ENCODE data around the gene SNRNP35.
"Not testable (repeated sequence)": the region's sequence is repeated elsewhere in the genome, so short reads cannot be mapped to it uniquely, and the experiment has no call there.

SNRNP35 gene

GRCh38 chr12:123431951-123432817 is 25.8 kb upstream of the SNRNP35 start:
- H2AFZ ChIP-seq (ENCODE audit: insufficient read depth, low read length, poor library complexity); H3K4me3 ChIP-seq (ENCODE audit: low read depth, low read length); H3K79me1 ChIP-seq (ENCODE audit: low read length); H3K14ac ChIP-seq (ENCODE audit: low read length); H3K9ac ChIP-seq (ENCODE audit: low read length); H2AK5ac ChIP-seq (ENCODE audit: low read length); H4K8ac ChIP-seq (ENCODE audit: low read depth, low read length); H3K4me1 ChIP-seq (ENCODE audit: control insufficient read depth in 1 of 2, insufficient read depth in 2 of 2, low read length in 2 of 2); H3K36me3 ChIP-seq (ENCODE audit: control insufficient read depth in 1 of 2, insufficient read depth in 2 of 2, low read length in 2 of 2); H3K27me3 ChIP-seq (ENCODE audit: insufficient read depth, low read length); H3K79me2 ChIP-seq (ENCODE audit: control insufficient read depth, insufficient read depth, low read length, poor library complexity); H3K23ac ChIP-seq (ENCODE audit: low read length); H3K27ac ChIP-seq (ENCODE audit: low read depth, low read length); H3K9me3 ChIP-seq (ENCODE audit: insufficient read depth, low read depth, low read length); H2BK120ac ChIP-seq (ENCODE audit: insufficient read depth, low read length, poor library complexity); H3K4ac ChIP-seq (ENCODE audit: low read depth, low read length); H3K4me2 ChIP-seq (ENCODE audit: low read length); H2BK5ac ChIP-seq (ENCODE audit: low read depth, low read length, poor library complexity); H2BK12ac ChIP-seq (ENCODE audit: low read length); H4K91ac ChIP-seq (ENCODE audit: low read depth, low read length); H3K18ac ChIP-seq (ENCODE audit: low read length): not testable (repeated sequence)
- WGBS (ENCODE audit: extremely low coverage, insufficient coverage, insufficient read length), result no CpG with 5 or more reads among the region's 15 CpGs
- H4K12ac ChIP-seq (ENCODE audit: low read depth, low read length), result peak overlapping the region; percentile 36
- peak; percentile 18 to 42 for DNase-seq

GRCh38 chr12:123433615-123434014 is 24.3 kb upstream of the SNRNP35 start:
- H4K8ac ChIP-seq (ENCODE audit: low read depth, low read length), result no peak overlapping the region
- H3K36me3 ChIP-seq (ENCODE audit: control insufficient read depth in 1 of 2, insufficient read depth in 2 of 2, low read length in 2 of 2), result peaks cover under 1 to 1% of the 10 kb centered on the region in 2 experiments
- H3K4me2 ChIP-seq (ENCODE audit: low read length), result no peak overlapping the region
- no peak overlapping the region for H3K4ac ChIP-seq (ENCODE audit: low read depth, low read length)
- no peak for DNase-seq
- no peak overlapping the region for H2AFZ ChIP-seq (ENCODE audit: insufficient read depth, low read length, poor library complexity)
- no peaks in the 10 kb centered on the region for H3K79me2 ChIP-seq (ENCODE audit: control insufficient read depth, insufficient read depth, low read length, poor library complexity)
- no peak overlapping the region for H3K14ac ChIP-seq (ENCODE audit: low read length)
- H4K91ac ChIP-seq (ENCODE audit: low read depth, low read length), result no peak overlapping the region
- no peaks in the 10 kb centered on the region for H3K27me3 ChIP-seq (ENCODE audit: insufficient read depth, low read length)
- H3K4me3 ChIP-seq (ENCODE audit: low read depth, low read length), result no peak overlapping the region
- no peak overlapping the region for H2BK5ac ChIP-seq (ENCODE audit: low read depth, low read length, poor library complexity)
- H3K9ac ChIP-seq (ENCODE audit: low read length), result no peak overlapping the region
- no peak overlapping the region for H3K27ac ChIP-seq (ENCODE audit: low read depth, low read length)
- peaks cover 7% of the 10 kb centered on the region in 2 experiments for H3K4me1 ChIP-seq (ENCODE audit: control insufficient read depth in 1 of 2, insufficient read depth in 2 of 2, low read length in 2 of 2)
- no peak overlapping the region for H2AK5ac ChIP-seq (ENCODE audit: low read length)
- no peak overlapping the region for H3K18ac ChIP-seq (ENCODE audit: low read length)
- H3K79me1 ChIP-seq (ENCODE audit: low read length), result peaks cover 3% of the 10 kb centered on the region
- no peak overlapping the region for H3K23ac ChIP-seq (ENCODE audit: low read length)
- no peak overlapping the region for H2BK120ac ChIP-seq (ENCODE audit: insufficient read depth, low read length, poor library complexity)
- no peak overlapping the region for H2BK12ac ChIP-seq (ENCODE audit: low read length)
- no peaks in the 10 kb centered on the region for H3K9me3 ChIP-seq (ENCODE audit: insufficient read depth, low read depth, low read length)
- WGBS (ENCODE audit: extremely low coverage, insufficient coverage, insufficient read length), result no CpG with 5 or more reads among the region's 6 CpGs
- no peak overlapping the region for H4K12ac ChIP-seq (ENCODE audit: low read depth, low read length)

GRCh38 chr12:123435636-123436016 is 22.3 kb upstream of the SNRNP35 start:
- Histone ChIP-seq H3K79me2 (ENCODE audit: control insufficient read depth, insufficient read depth, low read length, poor library complexity) (no peaks in the 10 kb centered on the region), H2BK120ac (ENCODE audit: insufficient read depth, low read length, poor library complexity) (no peak overlapping the region), H3K36me3 (ENCODE audit: control insufficient read depth in 1 of 2, insufficient read depth in 2 of 2, low read length in 2 of 2) (no peaks in the 10 kb centered on the region), H3K14ac (ENCODE audit: low read length) (no peak overlapping the region), H4K8ac (ENCODE audit: low read depth, low read length) (no peak overlapping the region), H3K9me3 (ENCODE audit: insufficient read depth, low read depth, low read length) (no peaks in the 10 kb centered on the region), H3K4ac (ENCODE audit: low read depth, low read length) (no peak overlapping the region), H3K18ac (ENCODE audit: low read length) (no peak overlapping the region), H2BK12ac (ENCODE audit: low read length) (no peak overlapping the region), H3K27ac (ENCODE audit: low read depth, low read length) (no peak overlapping the region), H2AK5ac (ENCODE audit: low read length) (no peak overlapping the region), H2BK5ac (ENCODE audit: low read depth, low read length, poor library complexity) (no peak overlapping the region), H4K91ac (ENCODE audit: low read depth, low read length) (no peak overlapping the region), H3K27me3 (ENCODE audit: insufficient read depth, low read length) (no peaks in the 10 kb centered on the region), H3K9ac (ENCODE audit: low read length) (no peak overlapping the region), H3K23ac (ENCODE audit: low read length) (no peak overlapping the region), H3K4me3 (ENCODE audit: low read depth, low read length) (no peak overlapping the region), H3K4me1 (ENCODE audit: control insufficient read depth in 1 of 2, insufficient read depth in 2 of 2, low read length in 2 of 2) (peaks cover 7% of the 10 kb centered on the region in 2 experiments), H2AFZ (ENCODE audit: insufficient read depth, low read length, poor library complexity) (no peak overlapping the region), H4K12ac (ENCODE audit: low read depth, low read length) (no peak overlapping the region), H3K79me1 (ENCODE audit: low read length) (peaks cover 3% of the 10 kb centered on the region), H3K4me2 (ENCODE audit: low read length) (peak overlapping the region; percentile 83)
- no peak for DNase-seq
- WGBS (ENCODE audit: extremely low coverage, insufficient coverage, insufficient read length), result no CpG with 5 or more reads among the region's 5 CpGs

- no peak within 1 kb of the TSS for H4K12ac ChIP-seq (ENCODE audit: low read depth, low read length)
- peak; percentile 87 to 92 for DNase-seq
- H3K4me1 ChIP-seq (ENCODE audit: control insufficient read depth in 1 of 2, insufficient read depth in 2 of 2, low read length in 2 of 2), result peaks cover 7% of the 10 kb centered on the region in 2 experiments
- H2AFZ ChIP-seq (ENCODE audit: insufficient read depth, low read length, poor library complexity), result peak within 1 kb of the TSS; percentile 92
- H3K9me3 ChIP-seq (ENCODE audit: insufficient read depth, low read depth, low read length), result no peaks in the 10 kb centered on the region
- peak within 1 kb of the TSS; percentile 82 for H3K4me3 ChIP-seq (ENCODE audit: low read depth, low read length)
- H3K79me1 ChIP-seq (ENCODE audit: low read length), result peaks cover 3% of the 10 kb centered on the region
- no peaks in the 10 kb centered on the region for H3K79me2 ChIP-seq (ENCODE audit: control insufficient read depth, insufficient read depth, low read length, poor library complexity)
- H3K23ac ChIP-seq (ENCODE audit: low read length), result no peak within 1 kb of the TSS
- H4K8ac ChIP-seq (ENCODE audit: low read depth, low read length), result peak within 1 kb of the TSS; percentile 64
- no peak within 1 kb of the TSS for H3K14ac ChIP-seq (ENCODE audit: low read length)
- H3K36me3 ChIP-seq (ENCODE audit: control insufficient read depth in 1 of 2, insufficient read depth in 2 of 2, low read length in 2 of 2), result no peaks in the 10 kb centered on the region
- H3K18ac ChIP-seq (ENCODE audit: low read length), result peak within 1 kb of the TSS; percentile 44
- H3K4me2 ChIP-seq (ENCODE audit: low read length), result peak within 1 kb of the TSS; percentile 83
- H2BK12ac ChIP-seq (ENCODE audit: low read length), result no peak within 1 kb of the TSS
- no peak within 1 kb of the TSS for H3K4ac ChIP-seq (ENCODE audit: low read depth, low read length)
- H3K27me3 ChIP-seq (ENCODE audit: insufficient read depth, low read length), result no peaks in the 10 kb centered on the region
- H2BK5ac ChIP-seq (ENCODE audit: low read depth, low read length, poor library complexity), result no peak within 1 kb of the TSS
- H3K9ac ChIP-seq (ENCODE audit: low read length), result no peak within 1 kb of the TSS
- H2AK5ac ChIP-seq (ENCODE audit: low read length), result no peak within 1 kb of the TSS
- H3K27ac ChIP-seq (ENCODE audit: low read depth, low read length), result no peak within 1 kb of the TSS
- H4K91ac ChIP-seq (ENCODE audit: low read depth, low read length), result no peak within 1 kb of the TSS
- no CpG with 5 or more reads among the region's 69 CpGs for WGBS (ENCODE audit: extremely low coverage, insufficient coverage, insufficient read length)
- H2BK120ac ChIP-seq (ENCODE audit: insufficient read depth, low read length, poor library complexity), result no peak within 1 kb of the TSS
Measured at GRCh38 chr12:123436017-123436964, 21.6 kb upstream of the SNRNP35 start, which contains the start of gene RILPL2. Gene RILPL2, minus strand, starts transcription at chr12:123436684. Its CDS starts 264 bp downstream, at chr12:123436420.

All from trophoblast cell (in vitro differentiated cells and primary cell).